ENCODE results near the gene HRCT1.
"Not testable (repeated sequence)": the region's sequence is repeated elsewhere in the genome, so short reads cannot be mapped to it uniquely, and the experiment has no call there.

The HRCT1 gene

DNA sequence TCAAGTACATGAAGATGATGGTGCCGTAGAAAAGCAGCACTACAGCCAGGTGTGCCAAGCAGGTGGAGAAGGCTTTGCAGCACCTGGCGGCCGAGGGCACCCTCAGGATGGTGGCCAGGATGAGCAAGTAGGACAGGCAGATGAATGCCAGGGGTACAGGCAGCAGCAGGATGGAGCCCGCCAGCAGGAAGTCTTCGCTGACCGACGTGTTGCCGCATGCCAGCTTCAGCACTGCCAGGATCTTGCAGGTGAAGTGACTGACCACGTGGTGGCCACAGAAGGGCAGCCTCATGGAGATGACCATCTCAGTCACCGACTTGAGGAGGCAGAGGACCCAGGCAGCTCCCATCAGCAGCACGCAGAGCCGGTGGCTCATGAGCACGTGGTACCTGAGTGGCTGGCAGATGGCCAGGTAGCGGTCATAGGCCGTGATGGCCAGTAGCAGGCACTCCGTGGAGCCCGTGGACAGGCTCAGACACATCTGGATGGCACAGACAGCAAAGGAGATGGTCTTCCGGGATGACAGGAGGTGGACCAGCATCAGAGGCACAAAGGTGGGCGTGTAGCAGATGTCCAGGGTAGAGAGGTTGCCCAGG lies 36.3 kb upstream of the HRCT1 start:
- Mint-ChIP-seq H3K9me3 (no peaks in the 10 kb centered on the region), H3K4me1 (no peaks in the 10 kb centered on the region), H3K27me3 (peaks cover 12% of the 10 kb centered on the region), H3K4me3 (no peak overlapping the region), H3K36me3 (ENCODE audit: insufficient read depth) (no peaks in the 10 kb centered on the region), H3K27ac (ENCODE audit: low read depth) (no peak overlapping the region)
- ATAC-seq (replicated peaks; ENCODE audit: extremely low read depth, poor library complexity, severe bottlenecking) = no peak
- DNase-seq (ENCODE audit: low spot score in 2 of 2) = no peak

DNA sequence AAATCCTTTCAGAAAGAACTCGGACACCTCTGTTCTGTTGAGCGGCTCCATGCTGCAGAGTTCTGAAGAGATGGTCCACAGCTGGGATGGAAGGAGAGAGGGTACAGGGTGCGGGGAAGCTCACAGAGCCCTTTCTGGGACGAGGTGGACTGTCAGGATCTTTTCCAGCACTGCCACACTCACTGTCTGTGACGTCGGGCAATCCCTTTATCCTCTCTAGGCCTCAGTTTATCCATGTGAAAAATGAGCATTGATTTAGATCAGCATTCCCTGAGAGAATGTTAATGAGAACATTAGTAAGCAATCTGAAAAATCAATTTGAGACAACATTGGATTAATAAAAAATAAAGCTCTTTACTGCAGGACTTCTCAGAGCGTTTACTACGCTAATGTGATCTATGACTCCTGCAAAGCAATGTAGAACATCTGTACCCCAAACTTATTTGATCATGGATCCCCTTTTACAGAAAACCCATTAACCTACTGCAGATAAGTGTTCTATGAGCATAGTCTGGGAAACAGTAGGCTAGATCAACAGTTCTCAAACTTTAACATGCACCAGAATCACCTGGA lies 35.6 kb upstream of the HRCT1 start, which contains the start of gene OR13J1:
Gene OR13J1 (minus strand): TSS at position 51 of the 573 bp plus-strand sequence. CDS start 0 bp downstream, at position 51.
- H3K4me1 Mint-ChIP-seq = no peaks in the 10 kb centered on the region

DNA sequence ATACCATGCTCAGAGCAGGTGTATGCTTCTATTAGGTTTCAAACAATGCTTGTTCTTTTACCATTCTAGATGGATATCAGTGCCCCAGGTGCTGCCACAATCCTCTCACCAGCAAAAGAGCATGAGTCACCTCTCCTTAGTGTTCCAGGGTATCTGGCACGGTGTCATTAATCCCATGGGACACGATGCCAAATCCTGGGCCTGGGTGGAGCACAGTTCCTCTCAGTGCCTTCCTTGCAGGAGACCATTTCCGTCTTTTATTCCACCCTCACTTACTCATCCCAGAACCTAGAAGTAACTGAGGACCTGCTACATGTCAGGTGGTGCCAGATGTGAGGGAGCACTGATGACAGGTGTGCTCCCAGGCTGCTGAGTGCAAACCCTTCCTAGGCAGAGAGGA lies 34.5 kb upstream of the HRCT1 start:
- H3K27me3 Mint-ChIP-seq = no peaks in the 10 kb centered on the region
- no peak overlapping the region for H3K27ac Mint-ChIP-seq (ENCODE audit: low read depth)
- DNase-seq (ENCODE audit: low spot score in 2 of 2) (no peak), ATAC-seq (replicated peaks; ENCODE audit: extremely low read depth, poor library complexity, severe bottlenecking) (no peak)
- no peak overlapping the region for H3K4me3 Mint-ChIP-seq
- H3K9me3 Mint-ChIP-seq = no peaks in the 10 kb centered on the region
- no peaks in the 10 kb centered on the region for H3K36me3 Mint-ChIP-seq (ENCODE audit: insufficient read depth)
- H3K4me1 Mint-ChIP-seq = no peaks in the 10 kb centered on the region

More for the DNA sequence above, 35.6 kb upstream of the HRCT1 start, which contains the start of gene OR13J1:
- DNase-seq (ENCODE audit: low spot score in 2 of 2) (no peak), ATAC-seq (replicated peaks; ENCODE audit: extremely low read depth, poor library complexity, severe bottlenecking) (no peak)
- H3K9me3 Mint-ChIP-seq = no peaks in the 10 kb centered on the region
- no peak within 1 kb of the TSS for H3K27ac Mint-ChIP-seq (ENCODE audit: low read depth)
- no peaks in the 10 kb centered on the region for H3K36me3 Mint-ChIP-seq (ENCODE audit: insufficient read depth)
- H3K4me3 Mint-ChIP-seq = no peak within 1 kb of the TSS
- peaks cover 6% of the 10 kb centered on the region for H3K27me3 Mint-ChIP-seq

DNA sequence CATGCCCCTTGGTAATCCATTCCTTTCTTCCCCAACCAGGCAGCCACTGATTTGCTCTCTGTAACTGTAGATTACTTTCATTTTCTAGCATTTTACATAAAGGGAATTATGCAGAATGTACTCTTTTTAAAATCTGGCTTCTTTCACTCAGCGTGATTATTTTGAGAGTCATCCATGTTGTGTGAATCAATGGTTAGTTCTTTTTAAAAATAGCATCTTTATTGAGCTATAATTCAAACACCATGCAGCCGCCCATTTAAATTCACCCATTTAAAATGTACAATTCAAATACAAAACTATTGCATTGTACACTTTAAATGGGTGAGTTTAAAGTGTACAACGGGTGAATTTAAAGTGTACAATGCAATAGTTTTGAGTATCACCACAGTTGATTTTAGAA lies 33.5 kb upstream of the HRCT1 start:
- Mint-ChIP-seq H3K9me3 (peaks cover 4% of the 10 kb centered on the region), H3K27ac (ENCODE audit: low read depth) (no peak overlapping the region), H3K27me3 (peaks cover 6% of the 10 kb centered on the region), H3K4me3 (no peak overlapping the region), H3K4me1 (no peaks in the 10 kb centered on the region), H3K36me3 (ENCODE audit: insufficient read depth) (no peaks in the 10 kb centered on the region)
- no peak for ATAC-seq (replicated peaks; ENCODE audit: extremely low read depth, poor library complexity, severe bottlenecking)
- no peak for DNase-seq (ENCODE audit: low spot score in 2 of 2)

DNA sequence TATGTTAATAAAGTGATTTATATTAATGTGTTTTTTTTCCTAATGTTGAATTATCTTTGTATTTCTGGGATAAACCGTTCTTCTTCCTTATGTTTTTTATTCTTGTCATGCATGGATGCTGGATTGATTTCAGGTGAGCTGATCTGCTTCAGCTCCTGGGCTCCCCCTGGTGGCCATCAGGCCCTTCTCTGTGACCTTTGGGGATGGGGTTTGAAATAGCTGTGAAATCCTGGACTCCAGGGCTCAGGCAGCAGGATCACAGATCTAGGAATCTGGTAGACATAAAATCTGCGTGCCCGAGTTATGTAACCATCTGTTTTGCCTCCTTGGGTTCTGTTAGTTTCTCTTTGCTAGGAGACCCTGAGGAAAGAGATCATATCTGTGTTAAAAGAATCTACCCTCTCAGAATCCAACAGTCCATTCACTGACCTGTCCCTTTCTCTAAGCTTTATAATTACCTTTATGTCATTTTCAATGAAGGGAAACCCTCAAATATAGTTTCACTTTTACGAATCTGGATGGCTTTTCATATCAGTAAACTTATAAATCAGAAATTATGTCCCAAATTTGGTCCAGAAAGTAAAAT lies 23.6 kb upstream of the HRCT1 start:
- ATAC-seq (replicated peaks; ENCODE audit: extremely low read depth, poor library complexity, severe bottlenecking) (no peak), DNase-seq (ENCODE audit: low spot score in 2 of 2) (peak; percentile 61 to 74)
- H3K36me3 Mint-ChIP-seq (ENCODE audit: insufficient read depth) = no peaks in the 10 kb centered on the region
- no peak overlapping the region for H3K4me3 Mint-ChIP-seq
- no peaks in the 10 kb centered on the region for H3K4me1 Mint-ChIP-seq
- H3K27me3 Mint-ChIP-seq = peaks cover 27% of the 10 kb centered on the region
- H3K27ac Mint-ChIP-seq (ENCODE audit: low read depth) = no peak overlapping the region
- peaks cover 2% of the 10 kb centered on the region for H3K9me3 Mint-ChIP-seq

DNA sequence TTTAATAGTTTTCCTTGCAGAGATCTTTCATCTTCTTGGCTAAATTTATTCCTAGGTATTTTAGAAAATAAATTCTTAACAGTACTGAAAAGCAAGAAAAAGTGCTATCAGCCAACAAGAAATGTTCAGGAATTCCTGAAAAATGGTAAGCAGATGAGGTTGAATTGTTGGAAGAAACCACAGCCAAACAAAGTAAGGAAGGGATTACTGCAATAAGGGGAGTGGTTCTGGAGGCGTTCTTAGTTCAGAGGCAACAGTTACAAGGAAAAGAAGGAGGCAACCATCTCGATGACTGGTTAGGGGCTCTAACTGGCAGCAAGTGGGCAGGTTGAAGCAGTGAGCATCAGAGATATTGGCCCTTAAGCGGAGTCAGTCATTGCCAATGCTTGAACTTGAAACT lies 23.0 kb upstream of the HRCT1 start:
- Mint-ChIP-seq H3K27me3 (peaks cover 21% of the 10 kb centered on the region), H3K9me3 (no peaks in the 10 kb centered on the region), H3K4me3 (no peak overlapping the region), H3K4me1 (no peaks in the 10 kb centered on the region), H3K36me3 (ENCODE audit: insufficient read depth) (no peaks in the 10 kb centered on the region), H3K27ac (ENCODE audit: low read depth) (no peak overlapping the region)
- no peak for DNase-seq (ENCODE audit: low spot score in 2 of 2)
- no peak for ATAC-seq (replicated peaks; ENCODE audit: extremely low read depth, poor library complexity, severe bottlenecking)

DNA sequence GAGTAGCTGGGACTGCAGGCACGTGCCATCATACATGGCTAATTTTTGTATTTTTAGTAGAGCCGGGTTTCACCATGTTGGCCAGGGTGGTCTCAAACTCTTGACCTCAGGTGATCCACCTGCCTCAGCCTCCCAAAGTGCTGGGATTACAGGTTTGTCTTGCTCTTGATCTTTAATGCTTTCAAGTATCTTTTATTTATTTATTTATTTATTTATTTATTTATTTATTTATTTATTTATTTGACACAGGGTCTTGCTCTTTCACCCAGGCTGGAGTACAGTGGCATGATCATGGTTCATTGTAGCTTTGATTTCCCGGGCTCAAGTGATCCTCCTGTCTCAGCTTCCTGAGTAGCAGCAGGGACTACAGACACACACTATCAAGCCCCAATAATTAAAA lies 21.1 kb upstream of the HRCT1 start:
- H3K27me3 Mint-ChIP-seq = peaks cover 18% of the 10 kb centered on the region
- not testable (repeated sequence) for H3K27ac Mint-ChIP-seq (ENCODE audit: low read depth); ATAC-seq (replicated peaks; ENCODE audit: extremely low read depth, poor library complexity, severe bottlenecking); H3K9me3 Mint-ChIP-seq; H3K4me1 Mint-ChIP-seq; H3K4me3 Mint-ChIP-seq; DNase-seq (ENCODE audit: low spot score in 2 of 2); H3K36me3 Mint-ChIP-seq (ENCODE audit: insufficient read depth)

DNA sequence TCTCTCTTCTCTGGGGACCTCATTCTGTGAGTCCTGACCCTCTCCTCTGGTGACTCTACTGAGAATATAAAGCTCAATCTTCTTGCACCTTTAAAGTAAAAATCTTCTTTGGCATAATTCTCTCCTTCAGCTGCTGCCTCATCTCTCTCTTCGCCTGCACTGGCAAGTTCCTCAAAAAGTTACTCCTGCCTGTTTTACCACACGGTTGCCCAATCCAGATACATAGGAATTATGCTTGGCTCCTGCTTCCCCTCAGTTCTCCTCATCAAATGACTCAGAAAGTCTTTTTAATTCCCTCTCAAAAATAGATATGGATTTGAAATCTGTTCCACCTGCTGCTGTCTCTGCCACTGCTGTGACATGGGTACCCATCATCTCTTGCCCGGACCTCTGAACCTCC lies 14.4 kb upstream of the HRCT1 start:
- ATAC-seq (replicated peaks; ENCODE audit: extremely low read depth, poor library complexity, severe bottlenecking) (no peak), DNase-seq (ENCODE audit: low spot score in 2 of 2) (no peak)
- H3K9me3 Mint-ChIP-seq = no peaks in the 10 kb centered on the region
- peaks cover 59% of the 10 kb centered on the region for H3K27me3 Mint-ChIP-seq
- no peaks in the 10 kb centered on the region for H3K4me1 Mint-ChIP-seq
- H3K27ac Mint-ChIP-seq (ENCODE audit: low read depth) = no peak overlapping the region
- H3K4me3 Mint-ChIP-seq = no peak overlapping the region
- H3K36me3 Mint-ChIP-seq (ENCODE audit: insufficient read depth) = no peaks in the 10 kb centered on the region

DNA sequence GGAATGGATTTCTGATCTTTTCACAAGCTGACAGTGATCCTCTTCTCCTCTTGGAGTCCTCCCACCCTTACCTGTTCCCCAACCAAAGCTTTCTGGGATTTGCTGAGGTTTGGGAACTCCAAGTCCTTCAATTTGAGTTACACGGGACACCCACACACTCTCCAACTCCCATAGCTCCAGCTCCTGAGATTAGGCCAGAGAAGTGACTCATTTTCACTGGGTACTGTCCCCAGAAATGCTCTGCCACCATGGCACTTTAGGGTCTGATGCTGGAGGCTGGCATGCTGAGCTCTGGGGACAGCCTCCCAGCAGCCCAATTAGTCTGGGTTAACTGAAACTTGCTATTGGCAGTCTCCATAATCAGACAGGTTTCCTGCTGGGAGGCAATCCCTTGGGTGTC lies 14.0 kb upstream of the HRCT1 start:
- no peak overlapping the region for H3K27ac Mint-ChIP-seq (ENCODE audit: low read depth)
- no peaks in the 10 kb centered on the region for H3K36me3 Mint-ChIP-seq (ENCODE audit: insufficient read depth)
- H3K27me3 Mint-ChIP-seq = peaks cover 60% of the 10 kb centered on the region
- no peak overlapping the region for H3K4me3 Mint-ChIP-seq
- H3K4me1 Mint-ChIP-seq = no peaks in the 10 kb centered on the region
- ATAC-seq (replicated peaks; ENCODE audit: extremely low read depth, poor library complexity, severe bottlenecking) = no peak
- no peaks in the 10 kb centered on the region for H3K9me3 Mint-ChIP-seq
- no peak for DNase-seq (ENCODE audit: low spot score in 2 of 2)

DNA sequence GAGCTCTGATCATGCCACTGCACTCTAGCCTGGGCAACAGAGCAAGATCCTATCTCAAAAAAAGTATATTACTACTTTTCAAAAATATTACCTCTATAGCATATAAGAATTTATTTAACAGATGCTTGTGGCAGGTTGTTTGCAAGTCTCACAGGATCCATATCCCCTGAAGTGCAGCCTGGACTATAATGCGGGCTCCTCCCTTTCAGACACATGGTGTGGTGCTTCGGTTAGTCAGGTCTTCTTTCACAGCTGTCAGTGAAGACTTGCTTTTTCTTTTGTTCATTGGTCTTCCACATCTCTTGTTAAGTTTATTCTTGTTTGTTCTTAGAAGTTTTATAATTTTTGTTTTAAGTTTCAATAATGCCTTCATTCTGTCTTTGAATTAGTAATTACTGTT lies 9.4 kb upstream of the HRCT1 start:
- peaks cover 57% of the 10 kb centered on the region for H3K27me3 Mint-ChIP-seq
- DNase-seq (ENCODE audit: low spot score in 2 of 2) (no peak), ATAC-seq (replicated peaks; ENCODE audit: extremely low read depth, poor library complexity, severe bottlenecking) (no peak)
- no peak overlapping the region for H3K27ac Mint-ChIP-seq (ENCODE audit: low read depth)
- no peak overlapping the region for H3K4me3 Mint-ChIP-seq
- no peaks in the 10 kb centered on the region for H3K9me3 Mint-ChIP-seq
- no peaks in the 10 kb centered on the region for H3K4me1 Mint-ChIP-seq
- no peaks in the 10 kb centered on the region for H3K36me3 Mint-ChIP-seq (ENCODE audit: insufficient read depth)

DNA sequence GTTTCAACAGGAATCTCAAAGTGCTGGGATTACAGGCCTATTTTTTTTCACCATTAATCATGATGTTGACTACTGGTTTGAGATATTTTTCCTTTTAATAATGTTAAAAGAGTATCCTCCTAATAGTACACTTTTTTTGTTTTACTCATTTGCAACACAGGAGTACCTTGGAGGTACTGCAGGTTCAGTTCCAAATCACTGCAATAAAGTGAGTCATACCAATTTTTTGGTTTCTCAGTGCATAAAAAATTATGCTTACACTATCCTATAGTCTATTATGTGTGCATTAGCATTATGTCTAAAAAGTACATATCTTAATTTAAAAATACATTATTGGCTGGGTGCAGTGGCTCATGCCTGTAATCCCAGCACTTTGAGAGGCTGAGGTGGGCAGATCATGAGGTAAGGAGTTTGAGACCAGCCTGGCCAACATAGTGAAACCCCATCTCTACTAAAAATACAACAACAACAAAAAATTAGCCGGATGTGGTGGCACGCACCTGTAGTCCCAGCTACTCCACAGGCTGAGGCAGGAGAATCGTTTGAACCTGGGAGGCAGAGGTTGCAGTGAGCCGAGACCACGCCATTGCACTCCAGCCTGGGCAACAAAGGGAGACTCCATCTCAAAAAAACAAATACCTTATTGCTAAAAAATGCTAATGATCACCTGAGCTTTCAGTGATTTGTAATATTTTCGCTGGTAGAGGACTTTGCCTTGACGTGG lies 8.5 kb upstream of the HRCT1 start:
- H3K36me3 Mint-ChIP-seq (ENCODE audit: insufficient read depth); DNase-seq (ENCODE audit: low spot score in 2 of 2); H3K9me3 Mint-ChIP-seq; H3K4me1 Mint-ChIP-seq; H3K4me3 Mint-ChIP-seq; H3K27ac Mint-ChIP-seq (ENCODE audit: low read depth); ATAC-seq (replicated peaks; ENCODE audit: extremely low read depth, poor library complexity, severe bottlenecking): not testable (repeated sequence)
- peaks cover 56% of the 10 kb centered on the region for H3K27me3 Mint-ChIP-seq

DNA sequence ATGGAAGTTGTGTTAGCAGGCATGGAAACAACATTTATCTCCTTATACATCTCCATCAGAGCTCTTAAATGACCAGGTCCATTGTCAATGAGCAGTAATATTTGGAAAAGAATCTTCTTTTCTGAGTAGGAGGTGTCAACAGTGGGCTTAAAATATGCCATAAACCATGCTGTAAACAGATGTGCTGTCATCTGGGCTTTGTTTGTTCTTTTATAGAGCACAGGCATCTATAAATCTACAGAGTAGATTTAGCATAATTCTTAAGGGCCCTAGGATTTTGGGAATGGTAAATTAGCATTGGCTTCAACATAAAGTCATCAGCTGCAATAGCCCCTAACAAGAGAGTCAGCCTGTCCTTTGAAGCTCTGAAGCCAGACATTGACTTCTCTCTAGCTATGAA lies 7.7 kb upstream of the HRCT1 start:
- H3K27ac Mint-ChIP-seq (ENCODE audit: low read depth) = no peak overlapping the region
- peaks cover 53% of the 10 kb centered on the region for H3K27me3 Mint-ChIP-seq
- ATAC-seq (replicated peaks; ENCODE audit: extremely low read depth, poor library complexity, severe bottlenecking) = no peak
- no peak overlapping the region for H3K4me3 Mint-ChIP-seq
- no peaks in the 10 kb centered on the region for H3K4me1 Mint-ChIP-seq
- H3K36me3 Mint-ChIP-seq (ENCODE audit: insufficient read depth) = no peaks in the 10 kb centered on the region
- no peaks in the 10 kb centered on the region for H3K9me3 Mint-ChIP-seq
- no peak for DNase-seq (ENCODE audit: low spot score in 2 of 2)

DNA sequence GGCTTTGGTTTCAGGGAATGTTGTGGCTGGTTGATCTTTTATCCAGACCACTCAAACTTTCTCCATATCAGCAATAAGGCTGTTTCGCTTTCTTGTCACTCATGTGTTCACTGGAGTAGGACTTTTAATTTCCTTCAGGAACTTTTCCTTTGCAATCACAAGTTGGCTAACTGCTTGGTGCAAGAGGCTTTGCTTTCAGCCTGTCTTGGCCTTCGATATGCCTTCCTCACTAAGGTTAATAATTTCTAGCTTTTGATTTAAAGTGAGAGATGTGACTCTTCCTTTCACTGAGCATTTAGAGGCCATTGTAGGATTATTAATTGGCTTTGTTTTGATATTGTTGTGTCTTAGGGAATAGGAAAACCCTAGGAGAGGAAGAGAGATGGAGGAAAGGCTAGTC lies 7.0 kb upstream of the HRCT1 start:
- DNase-seq (ENCODE audit: low spot score in 2 of 2) (no peak), ATAC-seq (replicated peaks; ENCODE audit: extremely low read depth, poor library complexity, severe bottlenecking) (no peak)
- H3K4me3 Mint-ChIP-seq = no peak overlapping the region
- H3K36me3 Mint-ChIP-seq (ENCODE audit: insufficient read depth) = no peaks in the 10 kb centered on the region
- no peaks in the 10 kb centered on the region for H3K9me3 Mint-ChIP-seq
- no peaks in the 10 kb centered on the region for H3K4me1 Mint-ChIP-seq
- peaks cover 46% of the 10 kb centered on the region for H3K27me3 Mint-ChIP-seq
- no peak overlapping the region for H3K27ac Mint-ChIP-seq (ENCODE audit: low read depth)

Data from central memory CD8-positive, alpha-beta T cell (primary cell).